Measurements from ENCODE around the gene NTF3.

DNA sequence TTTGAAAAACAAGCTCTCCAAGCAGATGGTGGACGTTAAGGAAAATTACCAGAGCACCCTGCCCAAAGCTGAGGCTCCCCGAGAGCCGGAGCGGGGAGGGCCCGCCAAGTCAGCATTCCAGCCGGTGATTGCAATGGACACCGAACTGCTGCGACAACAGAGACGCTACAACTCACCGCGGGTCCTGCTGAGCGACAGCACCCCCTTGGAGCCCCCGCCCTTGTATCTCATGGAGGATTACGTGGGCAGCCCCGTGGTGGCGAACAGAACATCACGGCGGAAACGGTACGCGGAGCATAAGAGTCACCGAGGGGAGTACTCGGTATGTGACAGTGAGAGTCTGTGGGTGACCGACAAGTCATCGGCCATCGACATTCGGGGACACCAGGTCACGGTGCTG is 62.4 kb downstream of the NTF3 start:
- TF ChIP-seq, protein P1, sequence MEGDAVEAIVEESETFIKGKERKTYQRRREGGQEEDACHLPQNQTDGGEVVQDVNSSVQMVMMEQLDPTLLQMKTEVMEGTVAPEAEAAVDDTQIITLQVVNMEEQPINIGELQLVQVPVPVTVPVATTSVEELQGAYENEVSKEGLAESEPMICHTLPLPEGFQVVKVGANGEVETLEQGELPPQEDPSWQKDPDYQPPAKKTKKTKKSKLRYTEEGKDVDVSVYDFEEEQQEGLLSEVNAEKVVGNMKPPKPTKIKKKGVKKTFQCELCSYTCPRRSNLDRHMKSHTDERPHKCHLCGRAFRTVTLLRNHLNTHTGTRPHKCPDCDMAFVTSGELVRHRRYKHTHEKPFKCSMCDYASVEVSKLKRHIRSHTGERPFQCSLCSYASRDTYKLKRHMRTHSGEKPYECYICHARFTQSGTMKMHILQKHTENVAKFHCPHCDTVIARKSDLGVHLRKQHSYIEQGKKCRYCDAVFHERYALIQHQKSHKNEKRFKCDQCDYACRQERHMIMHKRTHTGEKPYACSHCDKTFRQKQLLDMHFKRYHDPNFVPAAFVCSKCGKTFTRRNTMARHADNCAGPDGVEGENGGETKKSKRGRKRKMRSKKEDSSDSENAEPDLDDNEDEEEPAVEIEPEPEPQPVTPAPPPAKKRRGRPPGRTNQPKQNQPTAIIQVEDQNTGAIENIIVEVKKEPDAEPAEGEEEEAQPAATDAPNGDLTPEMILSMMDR (IDR thresholded peaks at IDR 0.05; ENCODE audit: insufficient read depth, low read depth, low read length), result no peak
- no peak for TF ChIP-seq EZH2 (IDR thresholded peaks at IDR 0.05; ENCODE audit: insufficient read depth, low read length)

All from astrocyte (in vitro differentiated cells and primary cell).